Hematopoietic multipotent progenitor cell treated with erythropoietin and hydrocortisone succinate and interleukin-3 and kit ligand, for 4 days (in vitro differentiated cells): ENCODE measurements around the gene NTRK1.

Experiments used
- DNase-seq: peaks from one replicate; pipeline ENCODE4 v3.0.0-alpha.2; 2015

Gene NTRK1

DNA sequence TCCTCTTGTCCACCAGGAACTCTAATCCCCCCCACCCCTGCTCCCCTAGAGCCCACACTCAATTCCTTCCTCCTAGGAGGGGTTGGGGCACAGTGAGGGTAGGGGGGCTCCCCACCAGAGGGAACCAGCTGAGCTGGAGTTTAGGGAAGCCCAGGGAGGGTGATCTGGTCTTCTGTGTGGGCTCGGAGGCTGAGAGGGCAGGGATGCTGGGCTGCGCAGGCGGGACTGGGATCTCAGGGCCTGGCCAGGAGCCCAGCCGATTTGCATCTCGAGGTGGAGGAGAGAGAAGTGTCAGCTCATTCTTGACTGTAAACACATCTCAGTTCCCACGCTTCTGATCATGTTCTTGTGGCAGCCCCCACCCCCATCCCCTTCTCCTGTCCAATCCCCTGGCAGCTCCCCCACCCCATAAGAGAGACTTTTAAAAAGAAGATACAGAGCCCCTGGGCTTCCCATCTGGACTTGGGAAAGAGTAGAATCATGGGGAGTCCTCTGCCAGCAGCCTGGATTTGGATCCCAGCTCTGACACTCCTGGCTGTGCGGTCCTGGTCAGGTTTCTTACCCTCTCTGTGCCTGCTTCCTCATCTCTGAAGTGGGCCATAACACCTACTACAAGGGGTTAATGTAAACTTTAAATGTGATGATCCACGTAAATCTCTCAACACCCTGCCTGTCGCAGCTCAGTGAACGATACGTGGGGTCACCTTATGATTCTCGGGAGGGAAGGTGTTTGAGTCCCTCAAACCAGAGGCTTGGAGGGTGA is 39.5 kb downstream of the NTRK1 start:
- DNase-seq = no peak

- no peak for DNase-seq
These were observed 40.4 kb downstream of the NTRK1 start for GRCh38 chr1:156900896-156901589.

DNA sequence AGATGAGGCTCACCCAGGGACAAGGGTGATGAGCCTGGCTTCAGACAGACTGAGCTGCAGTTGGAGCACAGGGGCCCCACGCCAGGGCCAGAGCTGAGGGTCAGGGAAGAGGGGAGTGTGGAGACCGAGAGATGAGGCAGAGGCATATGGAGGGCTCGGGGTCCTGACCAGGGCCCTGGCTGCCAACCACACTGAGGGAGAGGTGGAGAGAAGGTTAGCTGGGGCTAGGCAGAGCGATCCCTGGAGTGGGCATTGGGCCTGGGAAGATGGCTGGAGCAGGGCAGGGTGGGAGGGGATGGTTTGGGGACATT is 40.9 kb downstream of the NTRK1 start:
- DNase-seq = no peak

DNA sequence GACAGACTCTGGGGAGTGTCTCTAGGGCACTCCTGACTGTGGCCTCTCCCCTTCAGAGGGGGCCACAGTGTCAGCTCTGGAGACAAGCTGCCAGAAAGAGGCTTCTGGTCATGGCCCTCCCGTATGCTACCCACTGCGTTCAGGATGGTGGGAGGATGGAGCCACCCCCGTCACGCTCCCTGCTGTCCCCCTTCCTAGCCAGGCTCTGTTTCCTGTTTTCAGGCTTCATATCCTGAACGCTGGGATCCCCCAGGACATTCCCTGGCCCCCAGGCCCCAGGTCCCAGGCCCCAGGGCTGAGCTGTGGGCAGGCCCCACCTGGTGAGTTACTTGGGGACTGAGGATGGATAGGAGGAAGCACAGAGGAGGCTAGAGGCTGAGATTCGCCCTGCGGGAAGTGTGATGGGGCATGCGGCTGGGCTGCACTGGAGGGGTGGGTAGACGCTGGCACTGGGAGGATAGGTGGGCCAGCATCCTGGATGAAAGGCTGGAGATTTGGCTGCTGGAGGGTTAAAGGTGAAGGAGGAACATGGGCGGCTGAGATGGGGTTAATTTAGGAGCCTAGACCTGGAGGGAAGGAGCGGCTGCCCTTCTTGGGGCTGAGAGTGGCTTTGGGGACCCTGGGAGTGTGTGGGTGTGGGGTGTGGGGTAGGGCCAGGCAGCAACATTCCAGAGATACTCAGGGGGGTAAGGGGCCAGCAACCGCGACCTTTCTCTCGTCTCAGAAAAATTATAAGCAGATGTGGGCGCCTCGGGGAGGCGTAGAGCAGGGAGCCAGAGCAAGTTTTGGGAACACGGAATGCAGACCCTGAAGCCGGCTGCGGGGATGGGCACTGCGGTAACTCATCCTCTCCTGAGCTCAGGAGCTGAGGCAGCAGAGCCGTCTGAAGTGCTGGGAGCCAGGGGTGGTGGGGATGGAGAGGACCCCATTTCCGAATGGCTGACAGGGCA is 41.6 kb downstream of the NTRK1 start:
- no peak for DNase-seq

DNA sequence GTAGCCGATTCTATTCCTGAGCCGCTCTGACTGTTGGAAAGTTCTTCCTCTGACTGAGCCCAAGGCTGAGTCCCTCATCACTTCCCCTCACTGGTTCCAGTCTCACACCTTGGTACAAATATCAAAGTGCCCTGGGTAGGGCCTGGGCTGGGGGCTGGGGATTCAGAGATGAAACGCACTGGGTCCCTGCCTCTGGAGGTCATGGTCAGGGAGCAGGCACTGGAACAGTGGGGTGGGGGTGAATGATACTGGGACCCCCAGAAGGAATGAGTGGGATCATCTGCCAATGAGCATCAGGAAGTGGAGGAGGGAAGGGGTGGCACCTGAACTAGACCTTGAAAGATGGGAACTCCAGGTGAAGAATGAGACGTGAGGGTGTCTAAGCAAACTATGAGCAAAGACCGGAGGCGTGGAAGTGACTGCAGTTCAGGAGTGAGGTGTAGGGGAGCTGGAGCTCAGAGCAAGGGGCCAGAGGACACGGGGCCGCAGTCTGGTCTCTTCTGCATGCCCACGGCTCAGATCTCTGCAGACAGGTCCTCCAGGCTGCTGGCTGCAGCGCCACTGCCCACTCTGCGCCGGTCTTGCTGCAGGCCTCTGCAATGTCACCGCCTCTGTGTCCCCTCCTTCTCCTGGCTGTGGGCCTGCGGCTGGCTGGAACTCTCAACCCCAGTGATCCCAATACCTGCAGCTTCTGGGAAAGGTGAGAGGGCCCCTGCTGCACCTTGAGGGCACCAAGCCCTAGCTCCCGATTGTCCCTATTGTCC is 42.8 kb downstream of the NTRK1 start:
- DNase-seq = no peak

- no peak for DNase-seq
These were observed 43.7 kb downstream of the NTRK1 start for GRCh38 chr1:156904187-156904959.

DNA sequence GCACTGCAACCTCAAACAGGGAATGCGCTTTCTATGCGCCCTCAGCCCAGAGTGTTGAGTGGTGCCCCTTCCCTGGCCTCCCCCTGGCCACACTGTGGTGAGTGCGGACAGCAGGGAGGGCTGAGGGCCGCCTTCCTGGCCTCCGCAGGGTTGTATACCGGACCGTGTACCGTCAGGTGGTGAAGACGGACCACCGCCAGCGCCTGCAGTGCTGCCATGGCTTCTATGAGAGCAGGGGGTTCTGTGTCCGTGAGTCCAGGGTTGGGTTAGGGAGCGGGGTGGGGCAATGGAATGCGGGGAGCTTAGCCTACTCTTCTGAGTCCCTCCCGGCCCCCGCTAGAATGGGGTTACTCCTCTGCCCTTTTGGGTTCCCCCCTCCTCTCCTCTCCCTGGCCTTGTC is 44.5 kb downstream of the NTRK1 start:
- no peak for DNase-seq

DNA sequence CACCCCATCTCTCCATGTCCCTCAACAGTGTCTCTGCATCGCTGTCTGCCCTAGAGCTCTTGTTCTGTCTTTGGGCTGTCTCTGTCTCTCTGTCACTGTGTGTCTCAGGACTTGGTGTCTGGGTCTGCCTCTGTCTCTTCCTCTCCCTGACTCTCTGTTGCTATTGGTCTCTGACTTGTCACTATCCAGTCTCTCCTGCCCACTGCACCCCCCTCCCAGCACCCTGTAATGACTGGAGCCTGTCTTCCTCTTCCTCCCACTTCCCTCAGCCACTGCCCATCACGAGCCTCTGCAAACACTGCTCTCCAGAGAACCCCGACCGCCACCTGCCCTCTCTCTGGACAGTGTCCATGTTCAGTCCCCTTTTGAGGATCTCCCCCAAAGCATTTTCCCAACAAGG is 45.0 kb downstream of the NTRK1 start:
- no peak for DNase-seq

- DNase-seq = no peak
These were observed 45.7 kb downstream of the NTRK1 start for GRCh38 chr1:156906206-156906906.

- DNase-seq = no peak
These were observed 47.9 kb downstream of the NTRK1 start for GRCh38 chr1:156908541-156908940.

DNA sequence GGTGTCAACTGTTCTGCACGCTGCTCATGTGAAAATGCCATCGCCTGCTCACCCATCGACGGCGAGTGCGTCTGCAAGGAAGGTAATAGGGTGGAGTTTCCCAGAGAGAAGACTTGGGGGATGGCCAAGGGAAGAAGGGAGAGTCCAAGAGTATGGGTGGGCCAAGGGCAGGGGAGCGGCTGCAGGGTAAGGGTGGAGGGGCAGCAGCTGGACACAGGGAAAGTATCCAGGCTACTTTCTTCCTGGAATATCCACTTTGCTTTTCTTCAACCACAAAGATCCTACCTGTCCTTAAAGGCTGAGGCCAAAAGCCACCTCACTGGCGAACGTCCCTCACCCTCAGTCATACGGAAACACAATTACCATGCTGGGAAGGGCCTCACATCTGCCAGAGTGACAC is 48.3 kb downstream of the NTRK1 start:
- DNase-seq = no peak

DNA sequence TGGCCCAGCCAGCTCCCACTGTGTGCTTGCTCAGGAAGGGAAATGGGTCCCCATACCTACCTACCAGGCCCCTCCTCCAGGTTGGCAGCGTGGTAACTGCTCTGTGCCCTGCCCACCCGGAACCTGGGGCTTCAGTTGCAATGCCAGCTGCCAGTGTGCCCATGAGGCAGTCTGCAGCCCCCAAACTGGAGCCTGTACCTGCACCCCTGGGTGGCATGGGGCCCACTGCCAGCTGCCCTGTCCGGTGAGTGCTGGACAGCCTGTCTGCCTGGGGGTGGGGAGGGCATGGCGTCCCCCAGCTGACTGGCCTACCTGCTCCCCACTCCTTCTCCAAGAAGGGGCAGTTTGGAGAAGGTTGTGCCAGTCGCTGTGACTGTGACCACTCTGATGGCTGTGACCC is 49.0 kb downstream of the NTRK1 start:
- no peak for DNase-seq

GRCh38 chr1:156910309-156910782 is 49.7 kb downstream of the NTRK1 start:
- DNase-seq = peak; percentile 67

GRCh38 chr1:156911577-156912298 is 51.1 kb downstream of the NTRK1 start:
- peak; percentile 61 for DNase-seq

- DNase-seq = no peak
These were observed 51.6 kb downstream of the NTRK1 start for GRCh38 chr1:156912310-156912709.

- DNase-seq = peak; percentile 55
These were observed 52.5 kb downstream of the NTRK1 start for GRCh38 chr1:156912861-156913808.

- DNase-seq = no peak
These were observed 53.2 kb downstream of the NTRK1 start for GRCh38 chr1:156913809-156914387.

- peak; percentile 87 for DNase-seq
These were observed 53.8 kb downstream of the NTRK1 start for GRCh38 chr1:156914440-156914856.
